ENCODE results near the gene DIAPH1.

Gene DIAPH1

DNA sequence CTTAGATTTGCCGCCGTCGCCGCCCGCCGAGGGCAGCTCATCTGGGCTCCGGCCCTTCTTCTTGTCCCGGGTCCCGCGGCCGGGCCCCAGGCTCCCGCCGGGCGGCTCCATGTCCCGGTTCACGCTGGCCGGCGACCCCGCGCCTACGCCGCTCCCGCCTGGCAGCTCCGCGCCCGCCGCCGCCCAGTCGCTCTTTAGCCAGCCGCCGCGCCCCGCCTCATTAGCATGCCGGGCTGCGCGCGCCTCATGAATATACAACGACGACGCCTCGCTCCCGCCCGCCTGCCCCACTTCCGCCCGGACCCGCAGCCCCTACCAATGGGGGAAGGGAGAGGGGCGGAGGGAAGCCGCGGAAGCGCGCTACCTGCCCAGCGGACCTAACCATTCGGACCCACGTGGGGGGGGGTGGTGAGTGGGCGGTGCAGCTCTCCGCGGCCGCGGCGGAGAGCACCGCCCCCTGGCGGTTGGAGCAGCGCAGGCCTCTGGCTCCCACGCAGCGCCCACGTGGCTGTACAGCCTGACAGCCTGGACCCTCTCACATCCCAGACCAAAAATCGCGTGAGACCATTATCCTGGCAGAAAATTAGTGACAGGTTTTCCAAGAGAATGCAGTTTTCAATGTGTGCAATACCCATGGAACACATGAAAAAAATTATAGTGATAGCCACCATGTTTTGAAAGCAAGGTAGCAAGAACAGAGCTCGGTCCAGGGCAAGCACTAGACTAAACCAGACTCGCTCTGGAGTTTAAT is at the start of gene DIAPH1:
Gene DIAPH1, minus strand, starts transcription at position 197 of the 751 bp plus-strand sequence. Its CDS starts 86 bp downstream, at position 111.
- DNase-seq, result peak; percentile 100

DNA sequence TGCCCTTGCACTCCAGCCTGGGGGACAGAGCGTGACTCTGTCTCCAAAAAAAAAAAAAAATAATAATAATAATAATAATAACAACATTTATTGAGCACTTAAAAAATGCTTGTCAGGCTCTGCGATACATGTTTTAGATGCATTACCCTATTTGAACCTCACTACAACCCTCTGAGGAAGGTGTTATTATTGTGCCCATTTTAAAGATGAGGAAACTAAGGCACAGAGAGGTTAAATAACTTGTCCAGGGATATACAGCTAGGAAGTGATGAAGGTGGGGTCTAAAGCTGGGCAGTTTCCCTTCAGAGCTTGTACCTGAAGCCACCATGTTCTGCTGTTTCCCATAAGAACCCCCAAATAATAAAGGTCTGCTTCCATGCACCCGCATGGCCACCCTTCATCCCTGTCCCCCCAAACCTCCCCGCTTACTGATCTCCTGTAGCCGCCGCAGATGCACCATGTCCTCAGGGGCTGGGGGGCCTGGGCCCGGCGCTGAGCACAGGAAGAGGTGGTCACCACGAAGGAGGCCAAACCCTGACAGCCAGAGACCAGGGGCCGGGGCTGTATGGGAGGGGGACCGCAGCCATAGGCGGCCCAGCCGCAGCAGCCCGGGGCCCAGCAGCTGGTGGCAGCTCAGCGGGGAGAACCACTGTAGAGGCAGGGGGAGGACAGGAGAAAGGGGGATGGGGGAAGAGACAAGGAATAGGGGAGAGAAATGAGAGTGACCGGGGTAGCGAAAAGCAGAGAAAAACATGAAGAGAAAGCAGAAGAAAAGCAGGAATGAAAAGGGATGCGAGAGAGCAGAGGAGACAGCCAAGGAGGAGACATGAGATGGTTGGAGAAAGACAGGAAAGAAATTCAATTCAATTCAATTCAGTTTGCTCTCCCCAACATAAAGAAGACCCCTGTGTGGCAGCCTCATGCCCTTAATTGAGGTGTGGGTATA is 47.5 kb upstream of the DIAPH1 start:
- no peak for DNase-seq

DNA sequence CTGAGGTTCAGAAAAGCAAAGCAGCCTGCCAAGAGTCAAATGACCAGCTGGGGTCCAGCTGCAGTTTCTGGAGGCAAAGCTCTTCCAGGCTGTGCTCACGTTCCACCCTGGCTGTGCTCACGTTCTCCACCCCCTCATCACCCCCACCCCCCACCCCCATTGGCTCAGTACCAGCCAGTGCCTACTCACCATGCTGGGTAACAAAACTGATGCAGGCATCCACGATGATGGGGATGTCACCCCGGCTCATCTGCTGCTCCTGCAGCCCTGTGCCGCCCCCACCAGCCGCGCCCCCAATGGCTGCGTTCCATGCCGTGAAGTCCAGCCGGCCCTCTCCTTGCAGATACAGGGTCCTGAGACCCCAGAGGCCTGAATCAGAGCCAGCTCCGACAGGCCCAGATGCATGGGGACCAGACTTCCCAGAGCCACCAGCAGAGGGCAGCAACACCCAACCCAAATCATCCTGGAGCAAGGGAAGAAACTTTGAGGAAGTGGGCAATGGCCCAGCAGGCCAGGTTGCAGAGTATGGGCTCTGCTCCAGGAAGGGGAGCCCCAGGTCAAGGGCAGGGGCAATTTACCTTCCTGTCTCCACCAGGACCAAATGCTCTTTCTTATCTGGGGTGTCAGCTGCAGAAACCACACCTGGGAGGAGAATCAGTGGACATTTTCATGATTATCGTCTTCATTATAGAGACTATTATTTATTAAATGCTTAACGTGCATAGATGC is 46.1 kb upstream of the DIAPH1 start:
- peak; percentile 79 for DNase-seq

DNA sequence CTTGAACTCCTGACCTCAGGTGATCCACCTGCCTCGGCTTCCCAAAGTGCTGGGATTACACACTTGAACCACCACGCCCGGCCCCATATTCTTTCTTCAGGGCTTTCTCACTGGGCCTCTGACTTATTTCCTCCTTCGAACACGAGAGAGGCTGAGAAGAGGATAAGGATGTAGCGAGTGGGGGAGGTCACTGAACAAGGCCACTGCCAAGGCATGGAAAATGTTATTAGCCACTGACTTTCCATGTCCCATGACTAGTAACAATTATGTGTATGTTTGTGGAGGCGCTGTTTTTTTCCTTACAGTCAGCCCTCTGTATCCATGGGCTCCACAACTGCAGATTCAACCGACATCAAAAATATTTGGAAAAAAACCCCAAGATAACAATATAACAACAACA is 44.7 kb upstream of the DIAPH1 start:
- no peak for DNase-seq

DNA sequence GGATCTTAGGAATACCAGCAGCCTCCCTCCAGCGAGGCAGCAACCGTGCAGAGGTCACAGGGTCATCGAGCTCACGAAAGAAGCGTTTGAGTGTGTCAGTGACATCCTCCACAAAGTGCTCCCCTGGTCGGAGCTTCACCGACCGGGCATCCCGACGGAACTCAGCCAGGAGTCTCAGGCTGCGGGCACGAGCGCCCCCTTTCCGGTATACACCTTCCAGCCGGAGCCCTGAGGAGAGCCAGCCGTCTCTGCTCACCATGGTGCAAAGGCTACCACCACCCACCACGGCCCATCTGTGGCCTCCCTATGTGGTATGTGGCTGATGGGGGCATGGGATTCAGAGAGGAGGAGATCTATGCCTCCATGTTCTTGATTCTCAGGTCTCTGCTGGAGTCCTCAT is 43.2 kb upstream of the DIAPH1 start:
- DNase-seq, result no peak

DNA sequence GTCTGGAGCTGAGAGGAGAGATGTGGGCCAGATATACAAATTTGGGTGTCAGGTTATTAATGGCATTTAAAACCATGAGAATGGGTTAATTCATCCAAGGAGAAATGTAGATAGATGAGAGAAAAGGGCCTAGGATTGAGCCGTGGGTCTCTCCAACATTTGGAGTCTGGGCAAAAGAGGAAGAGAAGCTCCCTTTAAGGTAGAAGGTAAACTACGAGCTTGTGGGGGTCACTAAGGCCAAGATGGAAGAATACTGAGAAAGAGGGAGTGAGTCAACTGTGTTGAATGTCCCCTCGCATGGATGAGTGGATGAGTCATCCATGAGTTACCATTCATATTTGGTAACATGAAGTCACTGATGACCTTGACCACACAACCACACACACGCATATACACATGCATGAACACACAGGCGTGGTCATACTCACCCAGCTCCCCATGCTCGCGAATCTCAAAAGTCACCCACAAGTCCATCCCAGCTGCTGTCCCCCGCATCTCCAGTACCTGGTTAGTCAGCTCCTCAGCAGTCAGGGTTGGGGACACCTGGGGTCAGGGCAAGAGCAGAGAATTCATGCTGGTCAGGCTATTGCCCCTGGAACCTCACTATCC is 39.2 kb upstream of the DIAPH1 start:
- DNase-seq, result no peak

DNA sequence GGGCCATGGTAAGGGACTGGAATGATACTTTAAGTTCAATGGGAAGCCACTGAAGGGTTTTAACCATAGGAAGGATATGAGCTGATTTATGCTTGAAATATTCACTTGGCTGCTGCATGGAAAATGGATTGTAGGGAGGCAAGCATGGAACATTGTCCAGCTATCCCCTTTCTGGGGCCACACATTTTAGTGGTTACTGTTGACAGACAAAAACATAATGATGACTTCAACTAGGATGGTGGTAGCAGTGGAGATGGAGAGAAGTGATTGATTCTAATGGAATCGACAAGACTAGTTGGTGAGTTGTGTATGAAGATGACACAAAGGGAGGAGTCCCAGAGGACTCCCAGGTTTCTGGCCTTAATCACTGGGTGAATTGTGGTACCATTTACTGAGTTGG is 38.6 kb upstream of the DIAPH1 start:
- DNase-seq, result no peak

DNA sequence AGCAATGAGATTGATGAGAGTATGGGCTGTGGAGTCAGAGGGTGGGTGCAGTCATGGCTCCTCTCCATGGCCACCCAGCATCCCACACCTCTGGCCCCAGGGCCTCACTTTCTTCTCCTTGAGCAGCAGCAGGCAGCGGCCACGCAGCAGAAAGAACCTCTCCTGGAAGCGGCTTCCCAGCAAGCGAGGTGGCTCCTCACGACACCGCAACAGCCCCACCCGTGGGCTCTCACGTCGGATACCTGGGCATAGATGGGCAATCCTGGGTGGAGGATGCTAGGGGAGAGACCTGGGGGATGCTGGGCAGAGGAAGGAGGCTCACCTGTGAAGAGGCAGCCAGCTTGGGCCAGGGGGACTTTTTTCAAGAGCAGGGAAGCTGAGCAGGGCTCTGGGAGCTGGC is 37.6 kb upstream of the DIAPH1 start:
- no peak for DNase-seq

DNA sequence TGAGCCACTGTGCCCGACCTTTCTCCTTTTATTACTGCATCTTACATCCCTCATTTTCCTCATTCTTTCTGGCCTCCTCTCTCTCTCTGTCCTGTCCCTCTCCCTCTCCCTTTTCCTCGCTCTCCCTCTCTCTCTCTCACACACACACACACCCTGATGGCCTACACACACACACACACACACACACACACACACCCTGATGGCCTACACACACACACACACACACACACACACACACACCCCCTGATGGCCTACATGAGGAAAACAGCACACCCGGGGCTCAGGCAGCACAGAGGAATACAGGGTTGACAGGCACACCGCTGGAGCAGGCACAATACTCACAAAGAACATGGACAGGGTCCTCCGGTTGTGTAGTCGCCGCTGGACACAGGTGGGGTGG is 36.2 kb upstream of the DIAPH1 start:
- DNase-seq, result no peak

DNA sequence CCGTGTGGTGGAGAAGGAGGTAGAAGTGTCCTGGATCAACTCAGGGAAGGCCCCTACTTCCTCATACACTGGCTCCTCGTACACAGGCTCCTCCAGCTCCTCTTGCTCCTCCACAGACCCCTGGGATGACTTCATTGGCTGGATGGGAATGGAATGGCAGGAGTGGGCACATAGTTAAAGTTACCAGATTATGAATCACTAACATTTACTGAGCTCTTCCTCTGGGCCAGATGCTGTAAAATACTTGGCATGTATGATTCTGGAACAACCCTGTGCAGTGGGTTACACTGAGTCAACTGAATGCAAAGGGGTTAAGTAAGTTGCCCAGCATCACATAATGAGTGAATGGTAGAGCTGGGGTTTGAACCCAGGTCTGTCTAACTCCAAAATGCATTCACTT is 35.5 kb upstream of the DIAPH1 start:
- DNase-seq, result no peak

DNA sequence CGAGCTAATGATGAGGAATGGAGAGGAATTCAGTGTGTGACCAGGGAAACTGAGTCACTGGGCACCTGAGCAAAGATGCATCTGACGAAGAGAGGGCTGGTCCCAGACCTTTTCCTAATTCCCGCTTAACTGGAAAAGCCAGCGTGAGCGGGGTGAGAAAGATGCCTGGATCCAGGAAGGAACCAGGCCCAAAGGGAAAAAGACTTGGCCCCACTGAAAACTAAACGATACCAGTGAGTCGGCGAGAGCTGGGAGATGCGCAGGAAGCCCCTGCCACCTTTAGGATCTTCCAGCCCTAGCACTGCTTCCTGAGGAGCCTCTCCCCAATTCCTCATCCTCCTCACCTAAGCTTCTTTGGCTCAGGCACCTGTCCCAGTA is 32.9 kb upstream of the DIAPH1 start:
- DNase-seq, result no peak

DNA sequence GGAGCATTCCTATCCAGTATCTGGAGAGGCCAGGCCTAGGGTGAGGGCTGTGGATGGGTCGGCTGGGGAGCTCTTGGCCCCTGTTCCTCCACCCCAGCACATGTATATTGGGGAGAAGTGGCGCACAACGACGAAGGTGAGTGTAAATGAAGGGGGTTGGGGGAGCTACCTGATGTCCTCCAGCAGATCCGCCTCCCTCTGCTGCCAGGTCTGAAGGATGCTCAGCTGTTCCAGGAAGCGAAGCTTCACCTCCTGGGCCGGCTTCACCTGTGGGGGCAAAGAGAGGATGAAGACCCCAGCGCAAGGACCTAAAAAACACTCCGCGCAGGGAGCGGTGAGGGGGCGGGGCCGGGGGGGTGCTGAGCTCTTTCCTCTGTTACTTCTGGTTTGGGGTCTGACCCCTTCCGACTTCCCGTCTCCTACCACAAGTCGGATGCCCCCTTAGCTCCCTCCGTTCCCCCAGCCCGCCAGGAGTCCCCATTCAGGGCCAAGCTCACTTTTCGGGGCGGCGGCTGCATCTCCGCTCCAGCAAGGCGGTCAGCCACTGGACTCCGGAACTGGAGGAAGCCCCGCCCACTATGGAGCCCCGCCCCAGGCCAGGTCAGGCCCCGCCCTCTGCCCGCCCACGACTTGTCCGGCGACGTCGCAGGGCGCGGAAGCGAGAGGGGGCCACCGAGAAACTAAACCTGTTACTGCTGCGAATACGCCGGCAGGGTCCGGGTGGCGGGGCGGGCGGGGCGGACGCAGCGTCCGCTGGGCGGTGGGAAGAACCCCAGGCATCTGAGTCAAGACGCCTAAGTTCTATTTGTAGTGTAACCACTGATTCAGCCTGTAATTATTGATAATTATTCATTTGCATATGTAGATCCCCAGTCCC is 32.3 kb upstream of the DIAPH1 start, which contains the start of gene FCHSD1:
Gene FCHSD1, minus strand, starts transcription at position 568 of the 877 bp plus-strand sequence. Its CDS starts 50 bp downstream, at position 518.
- peak; percentile 87 for DNase-seq

DNA sequence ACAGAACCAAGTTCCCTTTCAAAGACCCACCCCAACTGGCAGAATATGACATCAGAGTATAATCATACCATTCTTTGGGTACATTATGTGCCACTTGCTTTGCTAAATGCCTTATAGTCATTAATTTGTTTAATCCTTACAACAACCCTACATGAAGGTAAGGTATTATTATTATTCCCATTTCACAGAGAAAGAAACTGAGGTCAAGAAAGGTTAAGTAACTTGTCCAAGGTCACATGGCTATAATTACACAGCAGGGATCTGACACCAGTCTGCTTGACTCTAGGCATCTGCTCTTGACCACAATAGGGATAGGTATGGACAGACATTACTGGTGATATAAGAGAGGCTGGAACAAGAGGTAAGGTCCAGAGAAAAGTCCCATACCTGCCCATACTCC is 31.2 kb upstream of the DIAPH1 start:
- DNase-seq, result no peak

DNA sequence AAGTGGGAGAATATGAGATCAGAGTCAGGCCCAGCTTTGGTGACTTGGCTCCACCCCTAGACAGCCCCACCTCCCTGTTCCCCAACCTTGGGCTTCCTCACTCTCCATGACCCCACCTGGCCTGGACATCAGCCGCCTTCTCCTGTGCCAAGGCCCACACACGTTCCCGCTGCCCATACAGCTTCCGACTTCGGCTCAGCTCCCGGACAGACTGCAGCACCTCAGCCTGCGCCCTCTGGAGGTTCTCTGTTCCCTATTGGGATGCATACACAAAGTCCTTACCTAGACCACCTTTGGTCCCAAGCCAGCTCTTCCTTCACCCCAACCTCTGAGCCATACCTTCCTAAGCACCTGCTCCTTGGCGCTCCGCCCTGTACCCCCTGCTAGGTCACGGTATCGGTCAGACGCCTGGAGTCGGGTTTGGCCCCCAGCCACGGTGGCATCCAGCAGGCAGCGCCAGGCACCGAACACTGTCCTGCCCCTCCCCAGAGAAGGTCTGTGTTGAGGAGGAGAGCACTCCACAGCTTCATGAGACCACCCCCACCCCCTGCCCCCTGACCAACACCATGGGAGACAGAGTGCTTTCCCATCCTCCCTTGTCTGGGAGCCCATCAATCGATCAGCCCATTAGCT is 30.4 kb upstream of the DIAPH1 start:
- no peak for DNase-seq

DNA sequence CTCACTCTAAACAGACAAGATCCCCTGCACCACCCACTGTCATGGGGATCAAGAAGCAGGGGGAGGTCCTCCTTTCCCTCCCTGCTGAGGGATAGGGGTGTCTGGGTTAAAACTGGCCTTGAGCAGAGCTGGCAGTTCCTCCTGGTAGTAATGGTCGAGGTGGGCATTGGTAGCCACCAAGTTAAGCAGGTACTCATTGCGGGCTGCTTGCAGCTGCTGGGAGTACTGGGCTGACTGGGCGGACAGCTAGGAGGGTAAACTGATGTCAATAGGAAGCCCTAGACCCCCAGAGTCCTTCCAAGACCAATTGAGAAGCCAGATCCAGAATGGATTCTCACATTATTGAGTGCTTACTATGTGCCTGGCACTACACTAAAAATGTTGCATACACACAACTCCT is 29.1 kb upstream of the DIAPH1 start:
- DNase-seq, result no peak

DNA sequence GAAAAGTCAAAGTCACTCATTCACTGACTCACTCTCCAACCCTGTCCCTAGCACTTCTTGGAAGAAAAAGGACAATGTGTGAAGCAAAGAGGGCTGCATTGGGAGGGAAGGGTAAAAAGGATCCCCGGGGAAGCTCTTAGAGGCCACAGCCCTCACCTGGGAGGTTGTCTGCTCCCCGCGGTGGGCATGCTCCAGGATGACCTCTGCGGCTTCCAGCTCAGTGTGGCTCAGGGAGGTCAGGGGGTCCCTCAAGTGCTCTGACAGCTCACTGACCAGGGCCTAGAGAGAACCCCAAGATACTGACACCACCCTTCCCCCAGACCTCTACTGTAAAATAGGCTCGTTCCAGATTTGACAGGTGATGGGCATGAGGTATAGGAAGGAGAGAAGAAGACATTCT is 28.4 kb upstream of the DIAPH1 start:
- DNase-seq, result no peak

DNA sequence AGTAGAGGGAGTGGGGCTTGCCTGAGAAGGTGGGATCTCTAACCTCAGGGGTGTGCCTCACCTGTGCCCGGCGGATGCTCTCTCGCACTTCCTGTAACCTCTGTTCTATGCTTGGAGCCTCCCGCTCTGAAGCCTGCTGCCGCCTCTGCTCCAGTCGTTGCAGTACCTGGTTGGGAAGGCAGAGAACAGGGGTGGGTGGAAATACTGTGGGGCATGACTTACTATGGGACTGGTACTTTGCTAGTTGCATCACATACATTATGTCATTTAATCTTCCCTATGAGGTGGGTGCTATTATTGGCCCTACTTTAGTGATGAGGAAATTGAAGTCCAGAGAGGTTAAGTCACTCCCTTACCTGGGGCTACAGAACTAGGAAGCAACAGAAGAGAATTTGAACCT is 27.2 kb upstream of the DIAPH1 start:
- DNase-seq, result no peak

DNA sequence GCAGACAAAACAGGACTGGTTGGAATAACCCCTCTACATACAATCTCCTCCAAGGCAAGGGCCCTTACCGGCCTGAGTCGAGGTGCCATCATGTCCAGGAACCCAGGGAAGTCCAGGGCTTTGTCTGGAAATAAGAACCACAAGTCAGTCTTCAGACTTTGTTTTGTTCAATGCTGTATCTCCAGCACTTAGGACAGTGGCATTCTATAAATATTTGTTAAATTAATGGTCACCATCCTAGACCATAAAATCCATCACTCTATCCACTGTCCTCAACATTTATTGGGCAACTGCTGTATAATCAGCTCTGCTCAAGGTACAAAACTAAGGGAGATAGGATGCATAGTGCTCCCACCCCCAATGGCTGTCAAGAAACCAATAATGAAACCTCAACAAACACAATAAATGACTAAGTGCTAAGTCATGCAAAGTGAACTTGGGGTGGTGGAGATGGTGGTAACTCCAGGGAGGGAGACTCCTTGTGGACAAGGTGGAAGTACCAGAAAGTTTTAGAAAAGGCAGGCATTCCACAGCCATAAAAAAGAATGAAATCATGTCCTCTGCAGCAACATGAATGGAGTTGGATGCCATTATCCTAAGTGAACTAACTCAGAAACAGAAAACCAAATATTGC is 23.0 kb upstream of the DIAPH1 start:
- peak; percentile 33 for DNase-seq

DNA sequence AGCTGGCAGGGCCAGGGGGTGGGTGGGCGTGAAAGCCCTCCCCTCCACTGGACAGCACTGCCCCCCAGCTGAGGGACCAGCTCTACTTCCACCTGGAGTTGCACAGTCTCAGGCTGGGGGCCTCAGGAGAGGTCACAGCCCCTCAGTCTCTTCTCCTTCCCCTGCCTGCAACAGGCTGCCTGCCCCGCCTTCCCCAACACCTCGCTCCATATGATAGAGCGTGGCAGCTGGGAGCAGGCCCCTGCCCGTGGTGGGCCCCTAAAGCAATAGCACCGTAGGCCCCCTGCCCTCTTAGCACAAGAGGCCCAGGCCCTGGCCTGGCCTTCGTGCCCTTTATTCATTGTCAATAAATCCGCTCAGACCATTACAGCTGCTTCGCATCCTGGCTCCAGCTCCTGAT is 21.9 kb upstream of the DIAPH1 start:
- DNase-seq, result no peak

DNA sequence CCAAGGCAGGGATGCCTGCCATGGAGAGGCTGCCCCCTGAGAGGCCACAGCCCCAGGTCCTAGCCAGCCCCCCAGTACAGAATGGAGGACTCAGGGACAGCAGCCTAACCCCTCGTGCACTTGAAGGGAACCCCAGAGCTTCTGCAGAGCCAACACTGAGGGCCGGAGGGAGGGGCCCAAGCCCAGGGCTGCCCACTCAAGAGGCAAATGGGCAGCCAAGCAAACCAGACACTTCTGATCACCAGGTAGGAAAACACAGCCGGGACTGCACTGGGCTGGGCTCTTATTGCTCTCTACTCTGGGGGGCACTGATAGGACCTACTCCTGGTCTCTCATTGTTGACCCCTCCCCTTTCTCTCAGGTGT is 21.2 kb upstream of the DIAPH1 start:
- DNase-seq, result no peak

Measured in stimulated activated CD4-positive, alpha-beta T cell treated with anti-CD3 and anti-CD28 coated beads, Interleukin-15, amount 100 ng/mL, for 24 hours (primary cell).